ENCODE results near the gene ADGRA1.

DNA sequence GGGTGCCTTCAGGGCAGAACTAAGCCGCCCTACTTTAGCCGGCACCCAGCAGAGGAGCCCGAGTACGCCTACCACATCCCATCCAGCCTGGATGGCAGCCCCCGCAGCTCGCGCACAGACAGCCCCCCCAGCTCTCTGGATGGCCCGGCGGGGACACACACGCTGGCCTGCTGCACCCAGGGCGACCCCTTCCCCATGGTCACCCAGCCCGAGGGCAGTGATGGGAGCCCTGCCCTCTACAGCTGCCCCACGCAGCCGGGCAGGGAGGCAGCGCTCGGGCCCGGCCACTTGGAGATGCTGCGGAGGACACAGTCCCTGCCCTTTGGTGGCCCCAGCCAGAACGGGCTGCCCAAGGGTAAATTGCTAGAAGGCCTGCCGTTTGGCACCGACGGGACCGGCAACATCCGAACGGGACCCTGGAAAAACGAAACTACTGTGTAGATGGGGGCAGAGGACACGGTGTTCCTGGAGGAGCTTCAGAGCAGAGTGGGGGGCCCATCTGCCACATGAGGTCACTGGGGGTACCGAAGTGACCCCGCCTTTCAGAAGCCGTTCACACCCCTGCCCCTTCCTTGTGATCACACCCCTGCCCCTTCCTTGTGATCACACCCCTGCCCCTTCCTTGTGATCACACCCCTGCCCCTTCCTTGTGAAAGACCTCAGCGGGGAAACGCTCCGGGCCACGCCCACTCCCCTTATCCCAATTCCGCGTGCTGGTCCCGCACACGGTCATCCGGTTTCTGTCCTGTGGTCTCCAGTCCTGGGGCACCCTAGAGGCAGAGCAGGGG, 41.5 kb downstream of the ADGRA1 start:
- TF ChIP-seq, protein P1, sequence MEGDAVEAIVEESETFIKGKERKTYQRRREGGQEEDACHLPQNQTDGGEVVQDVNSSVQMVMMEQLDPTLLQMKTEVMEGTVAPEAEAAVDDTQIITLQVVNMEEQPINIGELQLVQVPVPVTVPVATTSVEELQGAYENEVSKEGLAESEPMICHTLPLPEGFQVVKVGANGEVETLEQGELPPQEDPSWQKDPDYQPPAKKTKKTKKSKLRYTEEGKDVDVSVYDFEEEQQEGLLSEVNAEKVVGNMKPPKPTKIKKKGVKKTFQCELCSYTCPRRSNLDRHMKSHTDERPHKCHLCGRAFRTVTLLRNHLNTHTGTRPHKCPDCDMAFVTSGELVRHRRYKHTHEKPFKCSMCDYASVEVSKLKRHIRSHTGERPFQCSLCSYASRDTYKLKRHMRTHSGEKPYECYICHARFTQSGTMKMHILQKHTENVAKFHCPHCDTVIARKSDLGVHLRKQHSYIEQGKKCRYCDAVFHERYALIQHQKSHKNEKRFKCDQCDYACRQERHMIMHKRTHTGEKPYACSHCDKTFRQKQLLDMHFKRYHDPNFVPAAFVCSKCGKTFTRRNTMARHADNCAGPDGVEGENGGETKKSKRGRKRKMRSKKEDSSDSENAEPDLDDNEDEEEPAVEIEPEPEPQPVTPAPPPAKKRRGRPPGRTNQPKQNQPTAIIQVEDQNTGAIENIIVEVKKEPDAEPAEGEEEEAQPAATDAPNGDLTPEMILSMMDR (IDR thresholded peaks at IDR 0.05; ENCODE audit: low read length): no peak
- TF ChIP-seq EZH2phosphoT487 (IDR thresholded peaks at IDR 0.05; ENCODE audit: low read length): no peak

Measured in MM.1S (cell line).